Inferior parietal cortex (tissue), 1 donor: ENCODE results near the gene SYT9.

ENCODE experiments used
- DNase-seq: peaks from one replicate; pipeline ENCODE4 v3.0.0-alpha.2; 2016; ENCODE audit errors: extremely low spot score

Gene SYT9

GRCh38 chr11:7471071-7471470 lies 219.4 kb downstream of the SYT9 start:
- no peak for DNase-seq

- no peak for DNase-seq
Observed at GRCh38 chr11:7473717-7474116, 222.0 kb downstream of the SYT9 start.

DNA sequence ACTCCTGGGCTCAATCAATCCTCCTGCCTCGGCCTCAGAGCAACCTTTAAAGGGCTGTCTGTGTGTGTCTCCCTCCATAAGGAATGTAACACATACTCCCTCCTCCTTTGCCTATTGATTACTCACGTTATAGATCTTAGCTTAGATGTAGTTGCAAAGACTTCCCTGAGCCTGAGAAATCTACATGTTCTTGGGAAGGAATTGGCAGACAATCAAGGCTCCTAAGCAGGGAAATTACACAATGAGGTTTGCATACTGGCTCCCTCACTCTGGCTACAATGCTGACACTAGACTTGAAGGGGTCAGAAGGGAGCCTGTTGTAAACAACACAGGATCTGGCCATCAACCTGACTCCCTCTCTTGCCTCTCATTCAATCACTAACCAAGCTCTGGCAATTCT lies 228.4 kb downstream of the SYT9 start:
- DNase-seq = no peak

- no peak for DNase-seq
Observed at GRCh38 chr11:7484131-7484530, 232.4 kb downstream of the SYT9 start.

- DNase-seq = no peak
Observed at GRCh38 chr11:7484645-7485044, 232.9 kb downstream of the SYT9 start.

- no peak for DNase-seq
Observed at GRCh38 chr11:7485186-7486097, 233.7 kb downstream of the SYT9 start, which contains the start of gene OLFML1. TSS of gene OLFML1 (plus strand) at chr11:7485506. CDS start at chr11:7485876, 370 bp downstream.

DNA sequence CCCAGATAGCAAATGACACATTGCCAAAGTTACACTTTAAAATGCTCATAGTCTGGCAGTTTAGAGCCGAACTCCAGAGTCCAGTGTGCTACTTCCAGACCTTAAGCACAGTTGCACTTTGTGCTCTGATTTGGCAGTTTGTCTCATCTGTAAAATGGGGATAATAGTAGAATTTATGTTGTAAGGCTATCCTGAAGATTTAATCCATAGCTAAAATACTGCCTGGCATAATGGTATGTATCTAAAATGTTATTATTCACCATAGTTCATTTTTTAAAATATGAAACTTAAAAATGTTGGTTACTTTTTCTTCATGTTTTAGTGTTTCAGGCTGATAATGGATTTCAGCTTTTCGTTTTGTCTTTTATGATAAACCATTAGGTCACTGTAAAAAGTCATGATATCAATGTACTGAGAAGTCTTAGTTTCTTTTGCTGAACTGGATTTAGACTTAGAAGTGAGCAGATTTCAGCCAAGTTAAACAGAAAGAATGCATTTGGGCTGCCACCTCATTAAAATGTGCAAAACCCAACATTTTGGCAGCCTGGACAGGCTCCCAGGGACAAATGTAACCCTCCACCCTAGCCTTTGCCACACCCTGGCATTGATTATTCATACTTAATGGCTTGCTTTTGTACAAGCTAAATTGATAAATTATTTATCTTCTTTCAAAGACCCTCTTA lies 234.5 kb downstream of the SYT9 start:
- DNase-seq = no peak

DNA sequence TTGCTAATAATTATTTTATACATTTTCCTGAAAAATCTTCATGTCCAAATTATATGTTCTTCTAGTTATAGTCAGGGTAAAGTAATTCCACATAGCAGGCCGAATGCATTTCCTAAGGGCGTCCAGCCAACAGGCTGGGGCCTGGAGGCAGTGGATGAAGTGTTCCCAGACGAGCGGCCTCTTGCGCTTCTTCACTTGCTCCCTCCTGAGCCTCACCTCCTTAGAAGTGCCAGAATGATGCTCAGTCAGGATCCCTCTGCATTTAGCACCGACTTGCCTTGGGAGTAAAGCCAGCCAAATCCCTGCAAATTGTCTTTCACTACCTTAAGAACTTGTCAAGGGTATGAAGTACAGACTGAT lies 235.1 kb downstream of the SYT9 start:
- DNase-seq = no peak

- DNase-seq = no peak
Observed at GRCh38 chr11:7487360-7487759, 235.7 kb downstream of the SYT9 start.

DNA sequence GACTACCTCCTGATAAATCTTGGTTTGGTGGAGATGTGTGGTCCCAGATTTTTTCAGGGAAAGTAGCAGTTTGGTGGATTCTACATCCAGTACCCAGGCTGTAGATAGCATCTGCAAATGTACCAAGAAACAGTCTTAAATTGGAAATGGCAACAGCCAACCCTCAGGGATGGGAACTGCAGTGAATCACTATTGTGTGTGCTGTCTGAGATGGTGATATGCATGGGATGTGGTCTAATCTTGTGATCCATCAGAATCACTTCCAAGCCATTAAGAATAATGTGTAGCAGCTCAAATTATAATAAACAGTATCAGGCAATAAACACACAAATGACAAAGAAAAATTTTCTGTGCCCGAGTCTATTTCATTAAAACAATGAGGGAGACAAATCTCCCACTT lies 237.0 kb downstream of the SYT9 start:
- DNase-seq = no peak

GRCh38 chr11:7489376-7489775 lies 237.7 kb downstream of the SYT9 start:
- DNase-seq = no peak

DNA sequence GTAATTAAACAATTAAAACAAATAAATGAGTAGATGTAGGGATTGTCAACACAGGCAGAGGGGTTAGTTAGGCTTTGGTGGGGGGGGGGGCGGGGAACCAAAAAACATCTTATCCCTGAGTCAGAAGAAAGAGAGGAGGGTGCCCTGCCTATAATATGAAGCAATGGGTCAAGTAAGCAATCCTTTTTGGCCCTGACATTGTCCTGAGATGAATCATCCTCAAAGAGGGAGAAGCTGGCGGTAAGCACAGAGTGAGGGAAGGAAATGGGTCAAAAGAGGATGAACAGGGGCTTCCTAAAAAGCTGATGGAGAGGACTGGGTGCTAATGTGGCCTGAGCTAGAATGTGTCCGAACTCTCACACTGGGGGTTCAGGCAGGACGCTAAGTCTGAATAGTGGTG lies 238.3 kb downstream of the SYT9 start:
- DNase-seq = no peak

DNA sequence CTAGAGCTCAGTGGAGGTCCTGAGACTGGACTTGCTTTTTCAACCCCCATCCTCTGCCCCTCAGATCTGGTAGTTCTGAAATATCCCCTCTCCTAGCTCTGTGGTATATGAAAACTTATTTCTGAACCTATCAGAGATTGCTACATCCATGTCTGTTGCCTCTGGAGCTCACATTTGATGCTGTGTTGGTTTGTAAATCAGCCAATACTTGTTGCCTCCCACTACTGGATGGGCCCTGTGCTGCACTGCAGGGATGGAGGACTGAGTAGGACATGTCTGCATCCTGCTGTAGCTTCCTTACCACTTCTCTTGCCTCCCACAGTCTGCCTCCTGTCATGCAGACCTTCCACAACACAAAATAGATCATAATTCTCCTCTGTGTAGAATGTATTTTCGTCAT lies 238.8 kb downstream of the SYT9 start:
- DNase-seq = no peak

DNA sequence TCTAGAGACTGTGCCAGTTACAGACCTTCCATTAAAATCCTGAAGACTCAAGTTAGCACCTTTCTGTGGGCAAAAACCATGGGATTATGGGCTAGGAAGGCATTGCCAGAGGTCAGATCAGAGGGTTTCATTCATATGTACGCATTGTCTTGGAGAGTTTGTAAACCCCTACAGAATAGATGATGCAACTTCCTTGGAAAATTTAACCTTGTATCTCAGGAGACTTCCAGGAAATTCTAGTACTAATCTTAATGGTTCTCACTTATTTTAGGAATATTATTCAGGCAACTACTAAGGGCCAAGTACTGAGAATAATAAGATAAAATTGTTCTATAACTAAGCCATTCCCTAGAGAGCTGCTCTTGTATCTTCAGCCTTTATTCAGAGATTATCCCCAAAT lies 240.5 kb downstream of the SYT9 start:
- DNase-seq = no peak

DNA sequence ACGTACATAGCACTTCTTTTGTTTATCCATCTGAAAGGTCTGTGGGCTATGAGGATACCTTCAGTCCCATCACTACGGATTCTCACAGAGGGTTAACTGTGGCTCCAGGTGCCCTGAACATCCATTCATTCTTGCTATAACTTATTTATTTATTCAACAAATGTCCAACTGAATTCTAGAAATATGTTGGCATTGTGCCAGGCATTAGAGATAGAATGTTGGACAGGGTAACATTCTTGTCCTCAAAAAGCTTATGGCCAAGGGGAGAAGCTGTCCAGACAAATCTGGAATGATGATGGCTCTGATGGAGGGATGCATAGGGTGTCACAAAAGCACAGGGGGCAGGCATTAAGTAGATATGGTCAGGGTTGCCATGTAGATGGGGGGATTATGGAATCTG lies 242.0 kb downstream of the SYT9 start:
- DNase-seq = no peak

GRCh38 chr11:7494086-7494745 lies 242.5 kb downstream of the SYT9 start:
- DNase-seq = no peak

- DNase-seq = no peak
Observed at GRCh38 chr11:7495882-7496551, 244.3 kb downstream of the SYT9 start.

GRCh38 chr11:7498193-7498592 lies 246.5 kb downstream of the SYT9 start:
- no peak for DNase-seq

GRCh38 chr11:7499081-7499480 lies 247.4 kb downstream of the SYT9 start:
- DNase-seq = no peak

DNA sequence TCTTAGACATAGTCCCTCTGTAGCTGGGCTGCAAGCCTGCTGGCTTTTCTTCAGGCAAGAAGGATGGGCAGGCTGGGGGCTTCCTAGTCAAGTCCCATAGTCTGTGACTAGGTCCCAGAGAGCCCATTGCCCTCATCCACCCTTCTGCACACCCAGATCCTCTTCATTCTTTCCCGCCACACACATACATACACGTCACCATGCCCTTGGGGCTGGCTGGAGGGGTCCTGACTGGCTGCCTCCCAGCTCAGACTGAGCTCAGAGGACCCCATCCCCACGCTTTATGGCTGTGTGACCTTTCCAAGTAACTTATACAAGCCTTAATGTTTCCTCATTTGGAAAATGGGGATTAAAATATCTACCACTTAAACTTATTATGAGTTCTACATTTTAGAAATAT lies 248.5 kb downstream of the SYT9 start:
- no peak for DNase-seq

DNA sequence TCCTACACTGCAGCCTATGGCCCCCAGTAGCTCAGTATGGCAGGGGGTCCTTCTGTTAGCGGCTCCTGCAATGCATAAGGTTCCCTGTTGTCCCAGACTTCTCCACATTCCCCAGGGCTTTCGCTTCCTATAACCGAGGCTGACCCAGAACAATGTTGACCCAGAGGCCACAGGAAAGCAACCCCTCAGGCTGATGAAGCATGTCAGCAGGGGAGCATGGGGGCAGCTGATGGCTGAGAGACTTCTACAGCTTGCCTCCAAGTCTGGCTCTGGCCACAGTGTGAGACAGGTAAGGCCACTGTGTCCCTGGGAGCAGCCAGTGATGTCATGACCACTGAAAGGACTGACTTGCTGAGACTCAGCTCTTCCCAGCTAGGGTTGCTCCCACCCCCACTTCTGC lies 249.5 kb downstream of the SYT9 start:
- DNase-seq = no peak

DNA sequence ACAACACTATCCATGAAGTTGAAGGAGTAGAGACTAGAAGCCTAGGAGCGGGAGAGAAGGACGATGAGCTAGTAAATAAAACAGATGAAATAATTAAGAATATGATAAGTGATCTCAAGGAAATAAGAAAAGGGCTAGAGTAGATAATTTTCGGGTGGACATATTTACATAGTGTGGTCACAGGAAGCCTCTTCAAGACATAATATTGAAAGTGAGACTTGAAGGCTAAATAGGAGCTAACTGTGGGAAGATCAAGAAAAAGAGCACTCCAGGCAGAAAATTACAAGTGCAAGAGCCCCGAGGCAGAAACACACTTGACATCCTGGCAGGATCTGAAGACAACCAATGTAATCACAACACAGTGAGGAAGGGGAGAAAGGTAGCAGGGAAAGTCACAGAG lies 250.2 kb downstream of the SYT9 start:
- DNase-seq = no peak
